KMS-11 (cell line): ENCODE data around the gene NKAIN2.

ENCODE experiments used
- H2AFZ ChIP-seq: fragments of 200-600 bp; sonication (generic); 2 replicates; pipeline ENCODE4 v1.6.1; 2016; ENCODE audit warnings: antibody characterized with exemption, mixed run types, low read depth
- H3K27ac ChIP-seq: fragments of 200-600 bp; sonication (generic); 2 replicates; pipeline ENCODE4 v1.6.1; 2016; ENCODE audit warnings: mild to moderate bottlenecking, mixed run types
- H3K27me3 ChIP-seq: fragments of 200-600 bp; sonication (generic); 2 replicates; pipeline ENCODE4 v1.6.1; 2017; ENCODE audit warnings: mild to moderate bottlenecking, low read depth, mixed run types, moderate library complexity; ENCODE audit not compliant: insufficient read depth
- H3K36me3 ChIP-seq: fragments of 200-600 bp; sonication (generic); 2 replicates; pipeline ENCODE4 v1.6.1; 2017; ENCODE audit warnings: mild to moderate bottlenecking, mixed run types; ENCODE audit not compliant: insufficient read depth
- H3K4me1 ChIP-seq: fragments of 200-600 bp; sonication (generic); 2 replicates; pipeline ENCODE4 v1.6.1; 2016; ENCODE audit warnings: mild to moderate bottlenecking, low read depth, mixed run types; ENCODE audit not compliant: poor library complexity, severe bottlenecking
- H3K4me2 ChIP-seq: fragments of 200-600 bp; sonication (generic); 2 replicates; pipeline ENCODE4 v1.7.0; 2016; ENCODE audit warnings: mild to moderate bottlenecking, mixed run types
- H3K4me3 ChIP-seq: fragments of 200-600 bp; sonication (generic); IDR thresholded peaks from 2 replicates; pipeline ENCODE4 v1.6.1; 2017; ENCODE audit warnings: low read depth, low read length, mixed read lengths; ENCODE audit not compliant: insufficient read depth
- H3K79me2 ChIP-seq: fragments of 200-600 bp; sonication (generic); 2 replicates; pipeline ENCODE4 v1.6.1; 2016; ENCODE audit warnings: low read depth, mixed run types; ENCODE audit not compliant: insufficient read depth
- H3K9ac ChIP-seq: fragments of 200-600 bp; sonication (generic); 2 replicates; pipeline ENCODE4 v1.6.1; 2016; ENCODE audit warnings: mild to moderate bottlenecking, mixed run types
- H4K20me1 ChIP-seq: fragments of 200-600 bp; sonication (generic); 2 replicates; pipeline ENCODE4 v1.6.1; 2016; ENCODE audit warnings: mild to moderate bottlenecking, mixed run types; ENCODE audit not compliant: insufficient read depth
- TF ChIP-seq, protein P1 (sequence below): fragments of 200-600 bp; sonication (generic); conservative IDR thresholded peaks from 2 replicates; pipeline ENCODE4 v1.6.1; 2017; ENCODE audit warnings: low read depth, mild to moderate bottlenecking, antibody characterized with exemption, low read length, moderate library complexity, mixed read lengths

The NKAIN2 gene

DNA sequence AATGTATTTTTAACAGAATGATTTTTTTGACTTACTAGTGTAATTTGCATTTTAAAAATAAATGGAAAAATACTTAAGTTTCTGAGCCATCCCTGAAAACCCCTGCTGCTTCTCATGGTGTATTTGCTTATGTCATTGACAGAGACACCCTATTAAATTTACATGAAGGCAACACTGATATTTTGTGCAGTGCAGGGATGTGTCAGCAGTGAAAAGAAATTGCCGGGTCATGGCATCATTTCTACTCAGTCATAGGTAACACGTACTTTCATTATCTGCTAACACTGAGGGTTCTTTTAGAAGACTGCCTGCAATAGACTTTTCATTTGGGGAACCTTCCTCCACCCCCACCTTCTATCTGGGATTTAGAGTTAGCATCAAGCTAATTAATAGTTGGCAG is 1021.9 kb downstream of the NKAIN2 start:
- TF ChIP-seq, protein P1, sequence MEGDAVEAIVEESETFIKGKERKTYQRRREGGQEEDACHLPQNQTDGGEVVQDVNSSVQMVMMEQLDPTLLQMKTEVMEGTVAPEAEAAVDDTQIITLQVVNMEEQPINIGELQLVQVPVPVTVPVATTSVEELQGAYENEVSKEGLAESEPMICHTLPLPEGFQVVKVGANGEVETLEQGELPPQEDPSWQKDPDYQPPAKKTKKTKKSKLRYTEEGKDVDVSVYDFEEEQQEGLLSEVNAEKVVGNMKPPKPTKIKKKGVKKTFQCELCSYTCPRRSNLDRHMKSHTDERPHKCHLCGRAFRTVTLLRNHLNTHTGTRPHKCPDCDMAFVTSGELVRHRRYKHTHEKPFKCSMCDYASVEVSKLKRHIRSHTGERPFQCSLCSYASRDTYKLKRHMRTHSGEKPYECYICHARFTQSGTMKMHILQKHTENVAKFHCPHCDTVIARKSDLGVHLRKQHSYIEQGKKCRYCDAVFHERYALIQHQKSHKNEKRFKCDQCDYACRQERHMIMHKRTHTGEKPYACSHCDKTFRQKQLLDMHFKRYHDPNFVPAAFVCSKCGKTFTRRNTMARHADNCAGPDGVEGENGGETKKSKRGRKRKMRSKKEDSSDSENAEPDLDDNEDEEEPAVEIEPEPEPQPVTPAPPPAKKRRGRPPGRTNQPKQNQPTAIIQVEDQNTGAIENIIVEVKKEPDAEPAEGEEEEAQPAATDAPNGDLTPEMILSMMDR = no peak
- no peaks in the 10 kb centered on the region for H3K36me3 ChIP-seq
- no peaks in the 10 kb centered on the region for H3K79me2 ChIP-seq
- H3K4me1 ChIP-seq = no peaks in the 10 kb centered on the region
- H3K27ac ChIP-seq = no peak overlapping the region
- no peaks in the 10 kb centered on the region for H3K27me3 ChIP-seq
- H3K4me3 ChIP-seq = no peak overlapping the region
- H4K20me1 ChIP-seq = no peaks in the 10 kb centered on the region
- no peak overlapping the region for H3K9ac ChIP-seq
- no peak overlapping the region for H3K4me2 ChIP-seq
- no peak overlapping the region for H2AFZ ChIP-seq

DNA sequence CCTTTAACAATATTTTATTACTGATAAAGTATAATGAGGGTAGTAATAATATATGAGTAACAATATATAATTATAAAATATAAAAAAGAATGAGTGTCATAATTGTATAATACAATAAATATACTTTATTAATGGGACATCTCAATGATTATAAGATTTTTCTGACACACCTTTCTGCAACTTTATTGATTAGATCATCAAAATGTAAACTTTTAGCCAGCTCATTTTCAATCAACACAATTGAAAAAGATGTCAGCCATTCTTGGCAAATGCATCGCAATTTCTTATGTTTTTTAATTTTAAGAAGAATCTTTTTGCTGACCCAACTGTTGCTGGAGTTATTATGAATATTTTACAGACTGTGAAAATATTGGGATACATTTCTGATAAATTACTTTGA is 1026.2 kb downstream of the NKAIN2 start:
- Histone ChIP-seq H4K20me1 (no peaks in the 10 kb centered on the region), H3K9ac (no peak overlapping the region), H3K27ac (no peak overlapping the region), H3K4me3 (no peak overlapping the region), H3K27me3 (no peaks in the 10 kb centered on the region), H3K79me2 (no peaks in the 10 kb centered on the region), H3K4me2 (no peak overlapping the region), H2AFZ (no peak overlapping the region), H3K36me3 (no peaks in the 10 kb centered on the region), H3K4me1 (no peaks in the 10 kb centered on the region)
- TF ChIP-seq, protein P1 = no peak

DNA sequence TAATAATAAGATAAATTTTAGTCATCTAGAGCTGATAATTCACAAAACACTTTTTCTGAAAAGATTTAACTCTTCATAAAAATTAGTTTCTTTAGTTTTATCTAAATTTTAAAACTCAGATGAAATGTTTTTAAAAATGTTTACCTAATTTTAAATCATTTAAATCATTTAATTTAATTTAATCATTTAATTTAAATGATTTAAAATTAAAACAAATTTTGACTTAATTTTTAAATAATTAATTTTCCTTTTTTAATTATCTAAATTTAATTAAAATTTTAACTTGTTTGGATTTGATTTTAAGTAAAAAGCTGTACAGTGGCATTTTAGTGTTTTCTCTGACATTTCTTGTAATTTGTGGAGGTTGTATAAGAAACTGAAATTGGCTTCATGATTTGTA is 1026.8 kb downstream of the NKAIN2 start:
- H3K36me3 ChIP-seq = no peaks in the 10 kb centered on the region
- H3K79me2 ChIP-seq = no peaks in the 10 kb centered on the region
- no peak overlapping the region for H2AFZ ChIP-seq
- H3K4me1 ChIP-seq = no peaks in the 10 kb centered on the region
- H3K9ac ChIP-seq = no peak overlapping the region
- H3K27ac ChIP-seq = no peak overlapping the region
- H4K20me1 ChIP-seq = no peaks in the 10 kb centered on the region
- TF ChIP-seq, protein P1 = no peak
- H3K4me2 ChIP-seq = no peak overlapping the region
- H3K27me3 ChIP-seq = no peaks in the 10 kb centered on the region
- H3K4me3 ChIP-seq = no peak overlapping the region

DNA sequence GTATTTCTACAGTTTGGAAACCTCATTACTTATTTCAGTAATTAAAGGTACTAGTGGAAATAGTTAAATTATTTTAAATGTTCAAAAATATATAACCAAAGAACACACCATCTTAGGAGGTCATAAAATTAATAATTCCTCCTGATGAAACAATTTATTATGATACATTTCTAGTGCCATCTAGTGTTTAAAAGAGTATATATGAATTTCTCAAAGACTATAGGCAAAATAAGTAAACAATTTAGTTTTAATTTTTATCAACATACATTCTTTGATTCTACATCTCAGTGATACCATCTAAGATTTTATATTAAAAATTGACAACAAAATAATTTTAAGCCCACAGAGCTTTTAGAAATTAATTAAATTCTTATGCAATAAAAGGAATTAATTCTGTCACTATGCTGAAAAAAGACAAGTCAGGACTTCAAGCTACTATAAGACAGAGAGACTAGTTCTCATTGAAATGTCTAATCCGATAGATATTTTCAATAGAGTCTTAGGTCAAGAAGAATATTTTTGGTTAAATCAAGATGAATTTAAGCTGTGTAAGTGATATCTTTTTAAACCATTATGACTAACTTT is 1050.8 kb downstream of the NKAIN2 start:
- no peak overlapping the region for H3K4me3 ChIP-seq
- TF ChIP-seq, protein P1 = no peak; the same call in 1 of the 2 replicates
- H3K27me3 ChIP-seq = no peaks in the 10 kb centered on the region
- no peaks in the 10 kb centered on the region for H3K36me3 ChIP-seq
- no peak overlapping the region for H3K27ac ChIP-seq
- no peaks in the 10 kb centered on the region for H3K4me1 ChIP-seq
- H3K79me2 ChIP-seq = no peaks in the 10 kb centered on the region
- no peak overlapping the region for H3K4me2 ChIP-seq
- no peak overlapping the region for H2AFZ ChIP-seq
- no peak overlapping the region for H3K9ac ChIP-seq
- no peaks in the 10 kb centered on the region for H4K20me1 ChIP-seq
